ENCODE results near the gene TGFB1. TPM values are rescaled to one million over a fixed set of nuclear protein-coding genes. Genes with fewer than 3 reads are reported as not detected.
A peak's percentile ranks its signal among the peaks of the same experiment; 100 is the strongest.

TGFB1 gene
- total and polyA plus RNA-seq, 2 of the 13 experiments (the other 11 are each of a cell fraction or from before 2014, with no cell fraction given) = 4.1 to 5.4 TPM

- peak; percentile 70; the same call in 1 of the 2 replicates for TF ChIP-seq GMEB1 (CRISPR knock-in tag; IDR thresholded peaks at IDR 0.05; ENCODE audit: borderline replicate concordance)
- TF ChIP-seq ZNF446 (CRISPR knock-in tag; IDR thresholded peaks at IDR 0.05) = no peak
- no peak for TF ChIP-seq HNRNPH1 (optimal IDR thresholded peaks at IDR 0.05; ENCODE audit: low read depth, low read length)
- no peak for TF ChIP-seq STAG1 (CRISPR knock-in tag; IDR thresholded peaks at IDR 0.05)
- TF ChIP-seq, protein P1, sequence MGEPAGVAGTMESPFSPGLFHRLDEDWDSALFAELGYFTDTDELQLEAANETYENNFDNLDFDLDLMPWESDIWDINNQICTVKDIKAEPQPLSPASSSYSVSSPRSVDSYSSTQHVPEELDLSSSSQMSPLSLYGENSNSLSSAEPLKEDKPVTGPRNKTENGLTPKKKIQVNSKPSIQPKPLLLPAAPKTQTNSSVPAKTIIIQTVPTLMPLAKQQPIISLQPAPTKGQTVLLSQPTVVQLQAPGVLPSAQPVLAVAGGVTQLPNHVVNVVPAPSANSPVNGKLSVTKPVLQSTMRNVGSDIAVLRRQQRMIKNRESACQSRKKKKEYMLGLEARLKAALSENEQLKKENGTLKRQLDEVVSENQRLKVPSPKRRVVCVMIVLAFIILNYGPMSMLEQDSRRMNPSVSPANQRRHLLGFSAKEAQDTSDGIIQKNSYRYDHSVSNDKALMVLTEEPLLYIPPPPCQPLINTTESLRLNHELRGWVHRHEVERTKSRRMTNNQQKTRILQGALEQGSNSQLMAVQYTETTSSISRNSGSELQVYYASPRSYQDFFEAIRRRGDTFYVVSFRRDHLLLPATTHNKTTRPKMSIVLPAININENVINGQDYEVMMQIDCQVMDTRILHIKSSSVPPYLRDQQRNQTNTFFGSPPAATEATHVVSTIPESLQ (CRISPR knock-in tag; conservative IDR thresholded peaks at IDR 0.05) = peak; percentile 18; the same call in 1 of the 2 replicates
- TF ChIP-seq CC2D1A (CRISPR knock-in tag; IDR thresholded peaks at IDR 0.05) = no peak
- no peak for TF ChIP-seq TOPORS (CRISPR knock-in tag; IDR thresholded peaks at IDR 0.05)
- TF ChIP-seq ZNF605 (CRISPR knock-in tag; IDR thresholded peaks at IDR 0.05) = no peak
- no peak for TF ChIP-seq MAFG (CRISPR knock-in tag; IDR thresholded peaks at IDR 0.05)
- TF ChIP-seq, protein P2, sequence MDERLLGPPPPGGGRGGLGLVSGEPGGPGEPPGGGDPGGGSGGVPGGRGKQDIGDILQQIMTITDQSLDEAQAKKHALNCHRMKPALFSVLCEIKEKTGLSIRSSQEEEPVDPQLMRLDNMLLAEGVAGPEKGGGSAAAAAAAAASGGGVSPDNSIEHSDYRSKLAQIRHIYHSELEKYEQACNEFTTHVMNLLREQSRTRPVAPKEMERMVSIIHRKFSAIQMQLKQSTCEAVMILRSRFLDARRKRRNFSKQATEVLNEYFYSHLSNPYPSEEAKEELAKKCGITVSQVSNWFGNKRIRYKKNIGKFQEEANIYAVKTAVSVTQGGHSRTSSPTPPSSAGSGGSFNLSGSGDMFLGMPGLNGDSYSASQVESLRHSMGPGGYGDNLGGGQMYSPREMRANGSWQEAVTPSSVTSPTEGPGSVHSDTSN (CRISPR knock-in tag; IDR thresholded peaks at IDR 0.05) = peak; percentile 85
- TF ChIP-seq KMT2B (CRISPR knock-in tag; IDR thresholded peaks at IDR 0.05) = peak; percentile 64
- no peak for TF ChIP-seq JUND (CRISPR knock-in tag; IDR thresholded peaks at IDR 0.05)
- peak; percentile 26 for TF ChIP-seq ZFX (CRISPR knock-in tag; IDR thresholded peaks at IDR 0.05; ENCODE audit: low read depth)
- TF ChIP-seq SNAPC4 (CRISPR knock-in tag; IDR thresholded peaks at IDR 0.05) = 0 out of 2 replicates have a peak, but pooled peaks have one; percentile 41
- 0 out of 2 replicates have a peak, but pooled peaks have one; percentile 12 for TF ChIP-seq ZNF772 (CRISPR knock-in tag; IDR thresholded peaks at IDR 0.05)
- peak; percentile 87 for TF ChIP-seq POLR2AphosphoS5 (IDR thresholded peaks at IDR 0.05; ENCODE audit: low read depth, low read length)
- TF ChIP-seq EP300 (IDR thresholded peaks at IDR 0.05; ENCODE audit: low read depth in 2 of 2, low read length in 2 of 2) = peak in 1 of 2 experiments; percentile 42; a peak in 1 of 4 replicates
- TF ChIP-seq EP300 (CRISPR knock-in tag; IDR thresholded peaks at IDR 0.05; ENCODE audit: borderline replicate concordance) = no peak
- TF ChIP-seq SP2 (CRISPR knock-in tag; IDR thresholded peaks at IDR 0.05) = peak; percentile 92
- no peak for TF ChIP-seq MEF2D (CRISPR knock-in tag; IDR thresholded peaks at IDR 0.05)
Measured at GRCh38 chr19:41363753-41364523, 10.2 kb upstream of the TGFB1 start, which contains the start of gene B9D2 (continued).

Data from HepG2 (cell line).